Stimulated activated CD8-positive, alpha-beta memory T cell treated with anti-CD3 and anti-CD28 coated beads, Interleukin-2, amount 100 ng/mL, for 48 hours (primary cell): ENCODE data around the gene TMEM198.

Source experiments
- DNase-seq, 2 donors: peaks; one replicate each; pipeline ENCODE4 v3.0.0-alpha.2; 2020; ENCODE audit warnings: low read depth in 2 of 2

TMEM198 gene

DNA sequence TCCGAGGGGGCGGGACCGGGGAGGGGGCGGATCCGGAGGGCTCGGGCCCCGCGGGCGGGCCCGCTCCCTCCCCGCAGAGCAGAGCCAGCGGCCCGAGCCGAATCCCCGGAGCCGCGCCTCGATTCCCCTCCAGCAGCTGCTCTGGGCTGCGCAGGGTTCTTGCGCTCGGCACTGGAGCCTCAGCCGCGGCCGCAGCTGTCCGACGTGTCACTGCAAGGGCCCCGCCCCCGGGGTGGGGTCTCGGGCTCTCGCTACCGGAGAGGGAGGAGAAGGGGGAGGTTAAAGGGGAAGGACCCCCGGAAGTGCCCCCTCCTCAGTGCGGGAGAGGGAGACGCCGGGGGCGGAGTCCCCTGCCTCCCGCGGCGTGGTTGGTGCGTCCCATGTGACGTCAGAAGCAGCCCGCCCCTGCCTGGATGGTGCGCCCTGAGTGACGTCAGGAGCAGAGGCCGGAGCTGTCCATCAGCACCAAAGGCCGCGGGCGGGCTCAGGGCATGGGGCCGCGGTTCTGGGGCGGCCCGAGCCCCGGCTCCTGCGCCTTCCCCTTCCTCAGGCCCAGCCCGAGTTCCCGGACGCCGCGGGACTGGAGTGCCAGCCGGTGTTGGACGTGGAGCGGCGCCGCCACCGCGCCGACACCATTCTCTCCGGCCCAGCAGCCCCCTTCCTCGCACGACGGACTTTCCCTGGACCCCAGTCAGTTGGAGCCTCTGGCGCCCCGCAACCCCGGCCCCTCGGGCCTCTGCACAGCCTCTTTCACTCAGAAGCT, at the start of gene TMEM198, which contains the start of gene CHPF:
TSS of gene TMEM198 (plus strand) at position 433 of the 763 bp plus-strand sequence. CDS start 700 bp downstream, outside the sequence.
TSS of gene CHPF (minus strand) at position 214 of the 763 bp plus-strand sequence. CDS start 271 bp downstream, outside the sequence.
- DNase-seq, result peak; percentile 92 to 93

- DNase-seq, result no peak
These were observed 48.8 kb upstream of the TMEM198 start for GRCh38 chr2:219494952-219495530.

- DNase-seq, result peak; percentile 29 to 48
These were observed 48.2 kb upstream of the TMEM198 start for GRCh38 chr2:219495531-219496122.

DNA sequence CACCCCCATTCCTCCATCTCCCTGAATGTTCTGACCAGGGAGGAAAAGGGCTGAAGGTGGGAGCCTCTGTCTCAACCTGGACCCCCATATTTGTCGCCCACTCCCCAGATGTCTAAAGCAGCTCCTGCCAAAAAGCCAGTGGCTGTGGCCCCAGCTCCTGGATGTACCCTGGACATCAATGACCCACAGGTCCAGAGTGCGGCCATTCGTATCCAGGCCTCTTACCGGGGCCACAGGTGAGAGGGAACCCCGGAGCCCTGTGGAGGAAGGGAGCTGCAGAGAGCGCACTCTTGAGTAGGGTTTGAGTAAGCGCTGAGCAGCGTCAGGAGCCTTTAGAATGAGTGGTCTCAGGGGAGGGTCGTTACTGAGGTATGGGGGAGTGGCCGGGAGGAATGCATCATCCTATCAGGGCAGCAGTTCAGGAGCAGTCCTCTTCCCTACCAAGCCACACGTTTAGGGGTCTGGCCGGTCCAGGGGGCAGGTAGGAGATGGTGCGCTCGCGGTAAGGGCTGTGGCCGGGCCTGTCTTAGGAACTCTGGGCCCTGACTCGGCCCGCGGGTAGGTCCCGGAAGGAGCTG, 47.5 kb upstream of the TMEM198 start:
- DNase-seq, result no peak

DNA sequence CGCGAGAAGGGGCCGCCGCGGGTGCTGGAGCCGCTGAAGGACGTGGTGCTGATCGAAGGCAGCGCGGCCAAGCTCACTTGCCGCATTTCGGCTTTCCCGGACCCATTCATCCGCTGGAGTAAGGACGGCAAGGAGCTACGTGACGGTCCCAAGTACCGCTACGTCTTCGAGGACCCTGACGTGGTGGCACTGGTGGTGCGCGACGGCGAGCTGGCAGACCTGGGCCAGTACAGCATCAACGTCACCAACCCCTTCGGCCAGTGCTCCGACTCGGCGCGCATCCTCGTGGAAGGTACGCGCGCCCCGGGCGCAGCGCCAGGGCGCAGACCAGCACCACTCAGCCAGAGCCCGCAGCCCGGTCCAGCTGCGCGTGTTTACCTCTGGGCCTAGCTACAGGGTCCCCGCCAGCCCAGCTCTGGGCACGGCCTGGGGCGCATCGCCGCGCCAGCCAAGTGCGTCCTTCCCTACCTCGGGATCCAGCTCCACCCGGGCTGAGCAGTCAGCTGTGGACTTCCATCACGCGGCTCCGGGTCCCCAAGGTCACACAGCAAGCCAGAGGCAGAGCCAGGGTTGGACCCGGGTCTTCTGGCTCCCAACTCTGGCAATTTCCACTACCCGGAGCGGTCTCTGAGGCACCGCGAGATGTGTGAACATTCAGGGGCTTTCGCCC, 46.9 kb upstream of the TMEM198 start:
- DNase-seq, result no peak

DNA sequence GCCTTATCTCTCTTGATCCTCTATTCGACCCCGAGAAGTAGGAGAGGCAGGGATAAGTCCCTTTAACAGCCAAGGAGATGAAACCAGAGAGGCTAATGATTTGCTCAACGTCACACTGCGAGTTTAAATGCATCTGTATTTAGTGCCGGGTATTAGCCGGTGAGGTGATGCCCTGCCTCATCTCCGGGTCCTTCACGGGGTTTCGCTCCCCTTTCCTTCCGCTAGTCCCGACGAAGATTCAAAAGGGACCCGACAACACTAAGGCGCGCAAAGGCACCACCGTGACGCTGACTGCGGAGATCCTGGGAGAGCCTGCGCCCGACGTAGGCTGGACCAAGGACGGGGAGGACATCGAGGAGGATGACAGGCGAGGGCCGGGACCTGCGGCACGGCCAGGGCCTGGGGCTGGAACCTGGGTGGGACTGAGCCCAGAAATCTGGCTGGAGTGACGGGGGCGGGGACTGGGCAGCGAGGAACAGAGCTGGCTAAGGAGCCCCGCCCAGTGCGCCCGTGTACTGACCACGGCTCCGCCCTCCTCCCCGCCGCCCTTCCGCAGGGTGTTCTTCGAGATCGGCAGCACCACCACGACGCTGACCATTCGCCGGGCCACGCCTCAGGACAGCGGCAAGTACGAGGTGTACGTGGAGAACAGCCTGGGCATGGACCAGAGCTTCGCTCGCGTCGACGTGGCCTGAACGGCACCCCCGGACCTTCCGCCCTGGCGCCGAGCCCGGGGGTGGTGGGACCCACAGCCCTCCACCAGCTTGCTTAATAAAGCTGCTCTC, 46.1 kb upstream of the TMEM198 start:
- peak in 1 of 2 donors; percentile 14 for DNase-seq

DNA sequence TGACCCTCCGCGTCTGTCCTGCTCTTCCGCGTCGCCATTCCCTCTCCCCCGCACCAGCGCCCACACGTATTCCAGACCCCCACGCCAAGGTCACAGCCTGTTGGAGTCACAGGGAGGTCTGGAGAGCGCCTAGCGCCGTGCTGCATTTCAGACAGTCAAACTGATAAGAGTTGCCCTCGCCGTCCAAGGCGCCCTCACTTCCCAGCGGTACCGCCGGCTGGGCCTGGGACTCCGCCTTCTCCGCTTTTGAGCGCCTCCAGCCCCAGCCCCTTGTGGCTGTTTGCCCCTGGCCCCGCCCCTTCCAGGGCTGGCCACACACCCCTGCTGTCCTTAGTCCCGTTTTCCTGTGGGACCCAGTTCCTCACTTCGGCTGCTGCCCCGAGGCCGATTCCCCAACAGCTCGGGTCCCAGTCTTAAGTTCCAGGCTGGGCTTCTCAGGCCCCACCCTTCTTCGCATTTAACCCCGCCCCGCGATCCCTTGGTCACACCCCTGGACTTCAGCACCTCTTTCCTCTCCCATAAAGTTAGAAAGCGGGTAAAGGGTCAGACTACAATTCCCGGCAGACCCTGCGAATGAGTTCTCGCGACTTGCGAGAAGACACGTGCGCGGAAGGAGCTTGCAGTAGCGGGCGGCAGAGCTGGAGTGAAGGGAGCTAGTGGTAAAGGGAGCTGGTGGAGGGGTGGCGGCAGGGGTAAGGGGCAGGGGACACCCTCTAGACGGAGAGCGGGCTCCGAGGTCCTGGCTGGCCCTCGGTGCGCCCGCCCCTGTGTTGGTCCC, 45.4 kb upstream of the TMEM198 start, which contains the start of gene GMPPA:
TSS of gene GMPPA (plus strand) at position 612 of the 778 bp plus-strand sequence. CDS start 1,085 bp downstream, outside the sequence.
- DNase-seq, result peak; percentile 83 to 89

DNA sequence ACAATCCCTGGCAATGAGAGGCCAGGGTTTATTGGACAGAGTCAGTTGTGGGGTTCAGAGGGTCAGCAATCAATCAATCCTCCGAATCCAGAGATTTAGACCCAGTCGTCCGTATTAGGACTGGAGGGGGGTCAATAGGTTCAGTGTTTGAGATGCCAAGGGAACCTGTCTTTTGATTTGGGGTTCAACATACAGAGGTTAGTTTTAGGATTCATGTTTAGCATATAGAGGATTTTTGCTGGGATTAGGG, 44.8 kb upstream of the TMEM198 start:
- DNase-seq, result no peak

- DNase-seq, result no peak
These were observed 44.3 kb upstream of the TMEM198 start for GRCh38 chr2:219499555-219499954.

DNA sequence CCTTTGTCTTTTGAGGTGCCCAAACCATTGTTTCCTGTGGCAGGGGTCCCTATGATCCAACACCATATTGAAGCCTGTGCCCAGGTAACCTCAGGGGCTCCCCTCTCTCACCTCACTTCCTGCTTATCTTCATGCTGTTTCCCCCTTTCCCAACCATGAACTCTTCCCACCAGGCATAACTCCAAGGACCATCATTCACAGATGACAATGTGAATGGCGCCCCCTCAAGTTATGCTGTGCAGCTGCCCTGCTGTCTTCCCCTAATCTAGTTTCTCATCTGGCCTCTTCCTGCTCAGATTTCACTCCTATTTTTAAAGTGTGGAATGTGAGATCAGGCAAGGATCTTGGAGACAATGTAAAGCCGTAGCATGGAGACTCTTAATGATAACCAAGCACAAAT, 43.7 kb upstream of the TMEM198 start:
- no peak for DNase-seq

GRCh38 chr2:219501849-219502248, 42.0 kb upstream of the TMEM198 start:
- DNase-seq, result no peak

DNA sequence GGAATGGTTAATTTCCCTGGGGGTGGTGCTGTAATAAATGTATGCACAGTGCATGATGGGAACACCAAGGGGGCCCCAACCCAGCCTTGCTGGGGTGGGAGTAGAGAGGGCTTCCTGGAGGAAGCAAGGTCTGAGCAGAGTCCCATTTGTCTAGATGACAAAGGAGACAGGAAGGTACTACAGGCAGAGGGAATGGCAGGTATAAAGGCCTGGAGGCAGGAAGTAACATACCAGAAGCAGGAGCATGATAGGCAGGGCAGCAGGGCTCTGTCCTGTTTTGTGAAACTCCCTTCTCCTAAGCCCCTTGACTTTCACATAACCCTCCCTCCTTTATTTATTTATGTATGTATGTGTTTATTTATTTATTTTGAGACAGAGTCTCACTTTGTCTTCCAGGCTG, 41.2 kb upstream of the TMEM198 start:
- DNase-seq, result no peak

GRCh38 chr2:219505585-219505984, 38.2 kb upstream of the TMEM198 start:
- DNase-seq, result no peak

- no peak for DNase-seq
These were observed 37.6 kb upstream of the TMEM198 start for GRCh38 chr2:219506153-219506801.

DNA sequence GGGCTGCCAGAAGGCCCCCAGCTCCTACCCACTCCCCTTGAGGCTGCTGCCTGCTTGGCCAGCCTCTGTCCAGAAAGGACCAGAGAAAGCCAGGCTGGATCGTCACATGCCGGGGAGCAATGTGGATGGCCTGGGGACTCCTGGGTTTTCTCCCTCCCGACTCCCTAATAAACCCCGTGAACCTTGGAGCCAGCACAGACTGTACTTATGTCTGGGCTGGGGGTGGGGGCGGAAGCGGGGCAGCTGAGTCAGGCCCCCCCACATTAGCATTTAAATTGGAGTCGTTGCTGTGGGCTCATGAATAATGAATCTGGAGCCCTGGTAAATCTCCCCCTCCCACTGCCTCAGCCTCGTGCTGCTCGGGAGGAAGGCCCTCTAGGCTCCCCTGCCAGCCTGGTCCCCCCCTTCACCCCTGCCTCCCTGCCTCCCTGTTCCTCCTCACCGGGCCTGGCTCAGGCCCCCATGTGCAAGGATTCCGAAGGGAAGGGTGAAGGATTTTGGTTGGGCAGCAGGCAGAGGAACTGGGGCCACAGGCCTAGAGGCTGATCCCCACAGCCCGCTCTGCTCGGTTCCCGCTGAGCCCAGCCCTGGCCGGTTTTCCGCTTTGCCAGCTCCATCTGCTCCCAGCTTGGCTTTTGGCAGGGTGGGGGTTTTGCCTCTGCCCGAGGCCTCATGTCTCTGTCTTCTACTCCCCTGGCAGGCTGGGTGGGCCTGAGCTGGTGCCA, 36.9 kb upstream of the TMEM198 start:
- no peak for DNase-seq

DNA sequence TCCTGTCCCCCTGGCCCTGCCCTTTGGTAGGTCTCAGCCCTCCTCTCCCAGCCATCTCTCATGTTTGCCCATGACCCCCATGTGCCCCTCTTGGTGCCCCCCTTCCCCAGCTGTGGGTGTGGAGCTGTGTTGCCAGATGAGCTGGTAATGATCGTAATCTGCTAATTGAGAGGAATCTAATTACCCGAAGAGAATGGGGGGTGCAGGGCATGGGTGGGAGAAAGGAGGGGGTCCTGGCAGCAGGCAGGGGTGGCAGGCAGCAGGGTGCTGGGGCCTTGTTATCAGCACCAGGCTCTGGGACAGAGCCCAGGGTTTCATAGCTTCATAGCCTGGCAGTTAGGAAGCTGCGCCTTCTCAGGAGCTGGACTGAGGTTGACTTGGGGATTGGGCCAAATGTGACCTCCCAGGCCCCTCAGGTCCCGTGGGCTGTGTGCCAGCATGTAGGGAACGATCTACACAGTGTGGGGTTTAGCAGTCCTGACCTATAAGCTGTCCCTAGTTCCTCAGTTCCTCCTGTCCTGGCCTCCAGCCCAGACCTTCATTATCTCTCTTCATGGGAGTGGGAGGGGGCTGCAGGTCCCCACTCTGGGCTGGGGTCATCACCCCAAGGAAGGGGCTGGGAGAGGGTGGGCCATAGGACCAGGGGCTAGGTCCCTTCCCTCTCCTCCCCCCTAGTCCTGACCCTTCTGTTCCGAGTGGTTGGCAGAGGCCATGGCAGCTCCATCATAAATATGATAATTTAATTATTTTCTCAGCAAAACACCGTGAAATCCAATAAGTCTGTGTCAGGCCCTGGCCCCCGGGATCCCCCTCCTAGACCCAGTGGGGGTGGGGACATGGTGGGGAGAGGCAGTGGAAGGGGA, 36.0 kb upstream of the TMEM198 start:
- DNase-seq, result no peak

DNA sequence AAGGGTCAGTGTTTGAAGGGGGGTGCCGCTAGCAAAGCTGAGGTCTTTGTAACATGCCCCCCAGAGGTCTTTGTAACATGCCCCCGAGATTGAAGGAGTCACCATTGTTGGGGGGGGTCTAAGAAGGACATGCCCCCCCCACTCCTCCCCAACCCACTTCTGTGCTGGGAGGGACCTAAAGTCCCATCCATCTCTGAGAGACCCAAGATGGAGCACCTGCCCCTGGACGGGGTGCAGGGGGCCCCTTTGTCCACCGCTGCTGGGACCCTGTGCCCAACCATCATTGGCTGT, 35.4 kb upstream of the TMEM198 start:
- DNase-seq, result no peak

- no peak for DNase-seq
These were observed 34.7 kb upstream of the TMEM198 start for GRCh38 chr2:219508971-219509779.
